Measurements from ENCODE around the gene CDK5.

CDK5 gene

DNA sequence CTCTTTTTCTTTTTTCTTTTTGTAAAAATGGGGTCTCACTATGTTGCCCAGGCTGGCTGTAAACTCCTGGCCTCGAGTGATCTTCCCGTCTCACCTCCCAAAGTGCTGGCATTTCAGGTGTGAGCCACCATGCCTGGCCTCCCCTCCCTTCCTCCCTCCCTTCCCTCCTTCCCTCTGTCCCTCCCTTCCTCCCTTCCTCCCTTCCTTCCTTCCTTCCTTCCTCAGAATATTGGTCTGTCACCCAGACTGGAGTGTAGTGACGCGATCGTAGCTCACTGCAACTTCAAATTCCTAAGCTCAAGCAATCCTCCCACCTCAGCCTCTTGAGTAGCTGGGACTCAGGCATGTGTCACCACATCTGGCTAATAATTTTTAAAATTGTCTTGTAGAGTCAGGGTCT lies 37.0 kb upstream of the CDK5 start:
- no peaks in the 10 kb centered on the region for H3F3A ChIP-seq (ENCODE audit: insufficient read depth)
- H3K9ac ChIP-seq (ENCODE audit: low read length), result no peak overlapping the region
- no peaks in the 10 kb centered on the region for H3K27me3 ChIP-seq (ENCODE audit: low read length)
- H3K27ac ChIP-seq (ENCODE audit: low read depth, low read length), result no peak overlapping the region
- H2AFZ ChIP-seq (ENCODE audit: low read depth, low read length, severe bottlenecking), result no peak overlapping the region
- H3K36me3 ChIP-seq (ENCODE audit: low read length), result no peaks in the 10 kb centered on the region
- no peaks in the 10 kb centered on the region for H4K20me1 ChIP-seq (ENCODE audit: low read depth, low read length)
- TF ChIP-seq, protein P1, sequence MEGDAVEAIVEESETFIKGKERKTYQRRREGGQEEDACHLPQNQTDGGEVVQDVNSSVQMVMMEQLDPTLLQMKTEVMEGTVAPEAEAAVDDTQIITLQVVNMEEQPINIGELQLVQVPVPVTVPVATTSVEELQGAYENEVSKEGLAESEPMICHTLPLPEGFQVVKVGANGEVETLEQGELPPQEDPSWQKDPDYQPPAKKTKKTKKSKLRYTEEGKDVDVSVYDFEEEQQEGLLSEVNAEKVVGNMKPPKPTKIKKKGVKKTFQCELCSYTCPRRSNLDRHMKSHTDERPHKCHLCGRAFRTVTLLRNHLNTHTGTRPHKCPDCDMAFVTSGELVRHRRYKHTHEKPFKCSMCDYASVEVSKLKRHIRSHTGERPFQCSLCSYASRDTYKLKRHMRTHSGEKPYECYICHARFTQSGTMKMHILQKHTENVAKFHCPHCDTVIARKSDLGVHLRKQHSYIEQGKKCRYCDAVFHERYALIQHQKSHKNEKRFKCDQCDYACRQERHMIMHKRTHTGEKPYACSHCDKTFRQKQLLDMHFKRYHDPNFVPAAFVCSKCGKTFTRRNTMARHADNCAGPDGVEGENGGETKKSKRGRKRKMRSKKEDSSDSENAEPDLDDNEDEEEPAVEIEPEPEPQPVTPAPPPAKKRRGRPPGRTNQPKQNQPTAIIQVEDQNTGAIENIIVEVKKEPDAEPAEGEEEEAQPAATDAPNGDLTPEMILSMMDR (IDR thresholded peaks at IDR 0.05; ENCODE audit: insufficient read depth, low read length, poor library complexity, severe bottlenecking), result no peak
- TF ChIP-seq EZH2phosphoT487 (conservative IDR thresholded peaks at IDR 0.05; ENCODE audit: low read length), result no peak
- H3K4me3 ChIP-seq (ENCODE audit: insufficient read depth, low read length, poor library complexity, severe bottlenecking), result no peak overlapping the region
- H3K9me2 ChIP-seq (replicated peaks; ENCODE audit: insufficient read depth, low read length), result no peaks in the 10 kb centered on the region
- H3K9me3 ChIP-seq (ENCODE audit: insufficient read depth, low read length), result no peaks in the 10 kb centered on the region
- H3K79me2 ChIP-seq (ENCODE audit: insufficient read depth, low read length), result no peaks in the 10 kb centered on the region
- no peak overlapping the region for H3K4me2 ChIP-seq (ENCODE audit: low read depth, low read length, poor library complexity, severe bottlenecking)

DNA sequence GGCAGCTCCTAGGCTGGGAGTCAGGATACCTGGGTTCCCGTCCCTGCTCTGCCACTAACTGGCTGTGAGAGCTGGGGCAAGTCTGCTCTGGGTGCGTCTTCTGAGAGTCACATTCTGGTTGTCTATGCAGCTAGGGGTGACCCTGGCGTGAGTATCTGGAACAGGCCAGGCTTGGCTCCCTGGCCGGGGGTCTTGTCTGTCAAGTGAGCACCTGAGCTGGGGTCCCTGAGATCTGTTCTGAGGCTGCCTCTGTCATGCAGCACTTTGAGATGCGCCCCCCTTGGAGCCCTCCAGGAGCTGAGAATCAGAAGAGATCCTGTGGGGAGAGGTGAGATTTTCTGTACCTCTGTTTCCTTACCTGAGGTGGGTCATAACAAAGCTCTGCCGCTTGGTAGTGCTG lies 36.1 kb upstream of the CDK5 start:
- Histone ChIP-seq H4K20me1 (ENCODE audit: low read depth, low read length) (no peaks in the 10 kb centered on the region), H2AFZ (ENCODE audit: low read depth, low read length, severe bottlenecking) (no peak overlapping the region), H3K9me3 (ENCODE audit: insufficient read depth, low read length) (no peaks in the 10 kb centered on the region), H3K4me2 (ENCODE audit: low read depth, low read length, poor library complexity, severe bottlenecking) (no peak overlapping the region), H3K79me2 (ENCODE audit: insufficient read depth, low read length) (no peaks in the 10 kb centered on the region), H3F3A (ENCODE audit: insufficient read depth) (no peaks in the 10 kb centered on the region), H3K36me3 (ENCODE audit: low read length) (no peaks in the 10 kb centered on the region), H3K9ac (ENCODE audit: low read length) (no peak overlapping the region), H3K9me2 (replicated peaks; ENCODE audit: insufficient read depth, low read length) (no peaks in the 10 kb centered on the region), H3K4me3 (ENCODE audit: insufficient read depth, low read length, poor library complexity, severe bottlenecking) (no peak overlapping the region), H3K27ac (ENCODE audit: low read depth, low read length) (no peak overlapping the region), H3K27me3 (ENCODE audit: low read length) (no peaks in the 10 kb centered on the region)
- TF ChIP-seq, protein P1 (IDR thresholded peaks at IDR 0.05; ENCODE audit: insufficient read depth, low read length, poor library complexity, severe bottlenecking), result no peak
- no peak for TF ChIP-seq EZH2phosphoT487 (conservative IDR thresholded peaks at IDR 0.05; ENCODE audit: low read length)

DNA sequence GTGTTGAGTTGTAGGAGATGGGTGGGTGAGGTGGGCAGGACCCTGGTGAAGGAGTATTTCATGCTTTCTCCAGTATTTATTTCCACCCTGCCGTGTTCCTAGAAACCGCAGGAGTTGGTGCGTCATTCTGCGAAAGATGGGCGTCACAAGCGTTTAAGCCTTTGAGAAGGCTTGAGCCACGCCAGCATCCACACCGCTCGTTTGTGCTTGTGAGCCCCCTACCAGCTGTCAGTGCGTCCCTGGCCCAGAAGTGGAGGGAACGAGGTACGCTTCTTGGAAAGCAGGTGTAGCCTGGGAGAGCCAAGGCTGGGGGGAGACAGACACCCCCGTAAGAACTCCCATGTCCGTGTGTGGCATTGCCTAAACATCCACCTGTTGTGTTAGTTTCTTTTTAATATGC lies 34.3 kb upstream of the CDK5 start:
- Histone ChIP-seq H3K9ac (ENCODE audit: low read length) (no peak overlapping the region), H3K4me2 (ENCODE audit: low read depth, low read length, poor library complexity, severe bottlenecking) (no peak overlapping the region), H3K4me3 (ENCODE audit: insufficient read depth, low read length, poor library complexity, severe bottlenecking) (no peak overlapping the region), H2AFZ (ENCODE audit: low read depth, low read length, severe bottlenecking) (no peak overlapping the region), H3F3A (ENCODE audit: insufficient read depth) (no peaks in the 10 kb centered on the region), H3K27ac (ENCODE audit: low read depth, low read length) (no peak overlapping the region), H3K36me3 (ENCODE audit: low read length) (no peaks in the 10 kb centered on the region), H3K27me3 (ENCODE audit: low read length) (no peaks in the 10 kb centered on the region), H3K79me2 (ENCODE audit: insufficient read depth, low read length) (no peaks in the 10 kb centered on the region), H3K9me3 (ENCODE audit: insufficient read depth, low read length) (no peaks in the 10 kb centered on the region), H3K9me2 (replicated peaks; ENCODE audit: insufficient read depth, low read length) (no peaks in the 10 kb centered on the region), H4K20me1 (ENCODE audit: low read depth, low read length) (no peaks in the 10 kb centered on the region)
- no peak for TF ChIP-seq EZH2phosphoT487 (conservative IDR thresholded peaks at IDR 0.05; ENCODE audit: low read length)
- TF ChIP-seq, protein P1 (IDR thresholded peaks at IDR 0.05; ENCODE audit: insufficient read depth, low read length, poor library complexity, severe bottlenecking), result no peak
